IMR-90 (cell line): ENCODE results near the gene SYT2. TPM values are rescaled to one million over a fixed set of nuclear protein-coding genes. Genes with fewer than 3 reads are reported as not detected.

ENCODE experiments used
- ATAC-seq: fragments of 200-7000 bp; cut with Tn5 transposase; 2 replicates; pipeline ENCODE4 v1.9.1; 2020; ENCODE audit warnings: low read depth, mild to moderate bottlenecking, moderate library complexity
- BruUV-seq: library from RNA; stranded (reverse); fragments of 400-500 nt; replicated peaks from 2 replicates; lab custom pipeline; 2021; lab: Mats Ljungman, UMichigan
- CTCF ChIA-PET: fragments of 300-600 bp; formaldehyde crosslinking; extraction: SDS; loops from one replicate; lab custom pipeline; 2021; ENCODE audit warnings: antibody characterized with exemption; lab: Yijun Ruan, JAX
- POLR2A ChIA-PET: fragments of 300-600 bp; sonication (Branson Sonifier 250); formaldehyde crosslinking; loops from one replicate; lab custom pipeline; 2022; ENCODE audit warnings: antibody characterized with exemption; ENCODE audit not compliant: unreplicated experiment; lab: Charles Lee
- DNase-seq: peaks from one replicate; pipeline ENCODE4 v3.0.0; 2013
- H2AFZ ChIP-seq: replicated peaks from 2 replicates; pipeline ENCODE3; 2013; ENCODE audit warnings: low read length, mild to moderate bottlenecking; ENCODE audit not compliant: poor library complexity
- H2AK5ac ChIP-seq: 2 replicates; pipeline ENCODE4 v1.6.1; 2013; ENCODE audit warnings: low read depth, low read length, inconsistent platforms
- H2AK9ac ChIP-seq: replicated peaks from 2 replicates; pipeline ENCODE3; 2013; ENCODE audit warnings: mild to moderate bottlenecking, low read depth, low read length, moderate library complexity; ENCODE audit not compliant: poor library complexity
- H2BK120ac ChIP-seq: 2 replicates; pipeline ENCODE4 v1.6.1; 2013; ENCODE audit warnings: low read depth, low read length, inconsistent platforms
- H2BK15ac ChIP-seq: 3 replicates; pipeline ENCODE4 v1.6.1; 2013; ENCODE audit warnings: low read depth, low read length, inconsistent platforms
- H2BK20ac ChIP-seq: 2 replicates; pipeline ENCODE4 v1.6.1; 2013; ENCODE audit warnings: low read depth, mild to moderate bottlenecking, inconsistent platforms, low read length, moderate library complexity
- H2BK5ac ChIP-seq: 2 replicates; pipeline ENCODE4 v1.6.1; 2013; ENCODE audit warnings: mild to moderate bottlenecking, low read depth, low read length, inconsistent platforms; ENCODE audit not compliant: poor library complexity, severe bottlenecking
- H3K14ac ChIP-seq: replicated peaks from 2 replicates; pipeline ENCODE4 v1.6.1; 2013; ENCODE audit warnings: low read depth, low read length, inconsistent platforms
- H3K18ac ChIP-seq: 2 replicates; pipeline ENCODE4 v1.6.1; 2013; ENCODE audit warnings: low read depth, low read length, control low read depth
- H3K23ac ChIP-seq: 2 replicates; pipeline ENCODE4 v1.6.1; 2013; ENCODE audit warnings: low read depth, low read length, inconsistent platforms
- H3K27ac ChIP-seq: 2 replicates; pipeline ENCODE4 v1.5.1; 2013; ENCODE audit warnings: mild to moderate bottlenecking, control low read depth, low read length; ENCODE audit not compliant: insufficient read depth
- H3K27me3 ChIP-seq: 2 replicates; pipeline ENCODE4 v1.6.1; 2013; ENCODE audit warnings: low read length; ENCODE audit not compliant: control insufficient read depth, insufficient read depth
- H3K36me3 ChIP-seq: 2 replicates; pipeline ENCODE4 v1.6.1; 2013; ENCODE audit warnings: low read length, mixed read lengths; ENCODE audit not compliant: control insufficient read depth, insufficient read depth
- H3K4ac ChIP-seq: 2 replicates; pipeline ENCODE4 v1.6.1; 2013; ENCODE audit warnings: low read depth, low read length, inconsistent platforms
- H3K4me1 ChIP-seq: 2 replicates; pipeline ENCODE4 v1.6.1; 2013; ENCODE audit warnings: low read length, mixed read lengths; ENCODE audit not compliant: control insufficient read depth, insufficient read depth
- H3K4me2 ChIP-seq: 2 replicates; pipeline ENCODE4 v1.6.1; 2013; ENCODE audit warnings: low read depth, mild to moderate bottlenecking, control low read depth, low read length, moderate library complexity
- H3K4me3 ChIP-seq: 2 replicates; pipeline ENCODE4 v1.5.1; 2013; ENCODE audit warnings: low read depth, mild to moderate bottlenecking, control low read depth, low read length, moderate library complexity; ENCODE audit not compliant: insufficient read depth
- H3K56ac ChIP-seq: 2 replicates; pipeline ENCODE4 v1.6.1; 2013; ENCODE audit warnings: low read length, inconsistent platforms; ENCODE audit not compliant: insufficient read depth; ENCODE audit errors: extremely low read depth
- H3K79me1 ChIP-seq, 2 experiments: 2 replicates each; pipeline ENCODE4 v1.6.1; 2013; ENCODE audit warnings: low read length in 2 of 2, inconsistent platforms in 1 of 2, low read depth in 1 of 2
- H3K9ac ChIP-seq: 2 replicates; pipeline ENCODE4 v1.6.1; 2013; ENCODE audit warnings: low read depth, low read length, control low read depth
- H3K9me1 ChIP-seq: 2 replicates; pipeline ENCODE4 v1.6.1; 2013; ENCODE audit warnings: low read length, inconsistent platforms; ENCODE audit not compliant: insufficient read depth
- H3K9me3 ChIP-seq: 2 replicates; pipeline ENCODE4 v1.6.1; 2013; ENCODE audit warnings: low read length; ENCODE audit not compliant: control insufficient read depth, insufficient read depth
- H4K20me1 ChIP-seq: 2 replicates; pipeline ENCODE4 v1.6.1; 2013; ENCODE audit warnings: low read length, inconsistent platforms; ENCODE audit not compliant: insufficient read depth
- H4K5ac ChIP-seq: 2 replicates; pipeline ENCODE4 v1.6.1; 2013; ENCODE audit warnings: mild to moderate bottlenecking, low read depth, low read length, control low read depth
- H4K8ac ChIP-seq, 2 experiments: 2 replicates each; pipeline ENCODE4 v1.6.1; 2013; ENCODE audit warnings: low read depth in 2 of 2, low read length in 2 of 2, control low read depth in 1 of 2, inconsistent platforms in 1 of 2
- H4K91ac ChIP-seq: 2 replicates; pipeline ENCODE4 v1.6.1; 2013; ENCODE audit warnings: low read depth, low read length, inconsistent platforms; ENCODE audit not compliant: insufficient read depth
- CEBPB ChIP-seq: IDR thresholded peaks from 2 replicates; pipeline ENCODE4 v1.6.1; 2012; ENCODE audit warnings: low read depth, low read length, improper control_type of control experiment
- CHD1 ChIP-seq: IDR thresholded peaks from 2 replicates; pipeline ENCODE4 v1.6.1; 2012; ENCODE audit warnings: low read depth, low read length, improper control_type of control experiment
- FOS ChIP-seq: fragments of 150-350 bp; IDR thresholded peaks from 2 replicates; pipeline ENCODE4 v1.6.1; 2016; ENCODE audit warnings: low read depth, low read length
- MAFK ChIP-seq: IDR thresholded peaks from 2 replicates; pipeline ENCODE4 v1.6.1; 2012; ENCODE audit warnings: low read depth, low read length, improper control_type of control experiment
- MAZ ChIP-seq: IDR thresholded peaks from 2 replicates; pipeline ENCODE4 v1.6.1; 2012; ENCODE audit warnings: low read depth, mild to moderate bottlenecking, low read length, improper control_type of control experiment, moderate library complexity, borderline replicate concordance
- MXI1 ChIP-seq: IDR thresholded peaks from 2 replicates; pipeline ENCODE4 v1.6.1; 2012; ENCODE audit warnings: low read depth, mild to moderate bottlenecking, low read length, moderate library complexity, borderline replicate concordance
- NFE2L2 ChIP-seq: fragments of 150-350 bp; IDR thresholded peaks from 2 replicates; pipeline ENCODE4 v1.6.1; 2016; ENCODE audit warnings: low read depth, mild to moderate bottlenecking, low read length
- POLR2A ChIP-seq: IDR thresholded peaks from 2 replicates; pipeline ENCODE4 v1.6.1; 2012; ENCODE audit warnings: mild to moderate bottlenecking, low read depth, low read length
- RAD21 ChIP-seq: IDR thresholded peaks from 2 replicates; pipeline ENCODE4 v1.6.1; 2012; ENCODE audit warnings: low read length, improper control_type of control experiment
- RCOR1 ChIP-seq: IDR thresholded peaks from 2 replicates; pipeline ENCODE4 v1.6.1; 2012; ENCODE audit warnings: mild to moderate bottlenecking, low read length, improper control_type of control experiment; ENCODE audit not compliant: insufficient replicate concordance
- RFX5 ChIP-seq: IDR thresholded peaks from 2 replicates; pipeline ENCODE4 v1.8.0; 2012; ENCODE audit warnings: low read depth, mild to moderate bottlenecking, low read length, moderate library complexity
- SMC3 ChIP-seq: fragments of 150-350 bp; IDR thresholded peaks from 2 replicates; pipeline ENCODE4 v1.6.1; 2016; ENCODE audit warnings: low read depth, mild to moderate bottlenecking, antibody characterized with exemption, low read length, moderate library complexity
- WGBS, 2 experiments: methylation state at CpG; one replicate each; pipeline versions ENCODE4 v1.1.5 to v1.1.7; 2013; ENCODE audit warnings: missing lambda C conversion rate in 2 of 2; ENCODE audit not compliant: insufficient read length in 1 of 2; ENCODE audit errors: extremely low coverage in 2 of 2; 5-methylcytosine and 5-hydroxymethylcytosine counted together
- dilution Hi-C: fragments of 300-500 bp; cut with HindIII; formaldehyde crosslinking; loops from one replicate; pipeline ENCODE4 v1.14.3; 2018; ENCODE audit warnings: low sequenced_read_pairs; ENCODE audit not compliant: unreplicated experiment
- in situ Hi-C: fragments of 300-500 bp; cut with MboI; formaldehyde crosslinking; loops from 3 replicates; pipeline ENCODE4 v1.14.3; 2019; ENCODE audit warnings: low sequenced_read_pairs, inconsistent platforms, mixed read lengths
- intact Hi-C: fragments of 100-400 bp; cut with micrococcal nuclease; formaldehyde crosslinking; loops from 2 replicates; pipeline ENCODE4 v1.10.0; 2022
- polyA plus RNA-seq, 3 experiments: library from polyadenylated mRNA; depleted of rRNA; stranded (reverse); fragments of >200 nt; gene quantifications; 2 replicates each; pipeline ENCODE4 v1.2.3, GENCODE V29; 2012; ENCODE audit warnings: low replicate concordance in 1 of 3
- total RNA-seq: library from RNA; depleted of rRNA; stranded (reverse); fragments of >200 nt; gene quantifications from 2 replicates; pipeline ENCODE4 v1.2.3, GENCODE V29; 2012
- TF ChIP-seq, protein P1 (sequence below): fragments of 150-350 bp; IDR thresholded peaks from 2 replicates; pipeline ENCODE4 v1.6.1; 2017; ENCODE audit warnings: mild to moderate bottlenecking, antibody characterized with exemption, low read length, low read depth
- TF ChIP-seq, protein P2 (sequence below): fragments of 150-350 bp; IDR thresholded peaks from 2 replicates; pipeline ENCODE4 v1.6.1; 2016; ENCODE audit warnings: low read depth, mild to moderate bottlenecking, low read length, moderate library complexity, borderline replicate concordance
- TF ChIP-seq, protein P3 (sequence below): conservative IDR thresholded peaks from 2 replicates; pipeline ENCODE4 v1.5.1; 2012; ENCODE audit warnings: mild to moderate bottlenecking, low read depth, low read length, improper control_type of control experiment

The SYT2 gene
- total and polyA plus RNA-seq, 2 of the 4 experiments (the other 2 are of a cell fraction) = under 0.01 TPM

DNA sequence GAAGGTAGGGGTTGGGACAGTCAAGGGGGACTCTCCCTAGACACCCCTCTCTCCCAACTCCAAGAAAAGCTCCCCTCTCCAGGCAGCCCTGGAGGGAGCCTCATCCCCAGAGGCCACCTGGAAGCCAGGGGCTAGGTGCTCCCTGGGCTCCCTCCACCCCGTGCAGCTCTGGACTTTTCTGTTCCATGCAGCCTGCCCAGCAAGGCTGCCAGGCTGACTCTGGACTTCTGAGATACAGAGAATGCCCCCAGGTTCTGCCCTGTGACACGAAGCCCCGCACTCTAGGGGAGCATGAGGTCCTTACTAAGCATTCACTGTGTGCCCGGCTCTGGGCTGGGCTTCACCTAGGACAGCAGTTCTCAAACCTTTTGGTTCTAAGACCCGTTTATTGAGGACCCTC is 10.2 kb downstream of the SYT2 start:
- Histone ChIP-seq H3K27me3 (peaks cover 82% of the 10 kb centered on the region), H4K8ac (no peak overlapping the region), H3K9me3 (no peaks in the 10 kb centered on the region), H3K18ac (no peak overlapping the region), H3K14ac (no peak overlapping the region), H2AFZ (no peak overlapping the region), H3K9ac (no peak overlapping the region), H2BK20ac (no peak overlapping the region), H2AK5ac (no peak overlapping the region), H3K79me1 (no peaks in the 10 kb centered on the region), H2AK9ac (no peak overlapping the region), H4K20me1 (peaks cover 3% of the 10 kb centered on the region; the same call in 1 of the 2 replicates), H3K4me2 (no peak overlapping the region), H3K4me1 (no peaks in the 10 kb centered on the region), H2BK5ac (no peak overlapping the region), H2BK15ac (no peak overlapping the region), H3K56ac (no peak overlapping the region), H3K9me1 (no peaks in the 10 kb centered on the region), H2BK120ac (no peak overlapping the region), H3K27ac (no peak overlapping the region), H3K23ac (no peak overlapping the region), H4K5ac (no peak overlapping the region), H4K91ac (no peak overlapping the region), H3K4me3 (no peak overlapping the region), H3K4ac (no peak overlapping the region), H3K36me3 (no peaks in the 10 kb centered on the region)
- 88% methylated on average over 1 of the region's 5 CpGs; no CpG with 5 or more reads in 1 of the 2 experiments for WGBS, 2 experiments
- ATAC-seq = no peak
- no peak for DNase-seq
- CTCF ChIA-PET = interaction anchor here (1.3 kb wide), 1 partner anchor 19 kb away, joined by 4 read pairs; no protein-coding TSS in a partner anchor
- dilution Hi-C loops = no loop called here
- in situ Hi-C loops = no loop called here
- POLR2A ChIA-PET = interaction anchor here (0.6 kb wide), 1 partner anchor 11 kb away, joined by 4 read pairs; no protein-coding TSS in a partner anchor
- intact Hi-C loops = no loop called here
- TF ChIP-seq MAZ (no peak), CEBPB (no peak), CHD1 (no peak), RAD21 (no peak), SMC3 (no peak), NFE2L2 (no peak), MXI1 (no peak), POLR2A (no peak), MAFK (no peak), FOS (no peak), RFX5 (no peak), RCOR1 (no peak)
- TF ChIP-seq, protein P1, sequence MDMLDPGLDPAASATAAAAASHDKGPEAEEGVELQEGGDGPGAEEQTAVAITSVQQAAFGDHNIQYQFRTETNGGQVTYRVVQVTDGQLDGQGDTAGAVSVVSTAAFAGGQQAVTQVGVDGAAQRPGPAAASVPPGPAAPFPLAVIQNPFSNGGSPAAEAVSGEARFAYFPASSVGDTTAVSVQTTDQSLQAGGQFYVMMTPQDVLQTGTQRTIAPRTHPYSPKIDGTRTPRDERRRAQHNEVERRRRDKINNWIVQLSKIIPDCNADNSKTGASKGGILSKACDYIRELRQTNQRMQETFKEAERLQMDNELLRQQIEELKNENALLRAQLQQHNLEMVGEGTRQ = no peak
- TF ChIP-seq, protein P2, sequence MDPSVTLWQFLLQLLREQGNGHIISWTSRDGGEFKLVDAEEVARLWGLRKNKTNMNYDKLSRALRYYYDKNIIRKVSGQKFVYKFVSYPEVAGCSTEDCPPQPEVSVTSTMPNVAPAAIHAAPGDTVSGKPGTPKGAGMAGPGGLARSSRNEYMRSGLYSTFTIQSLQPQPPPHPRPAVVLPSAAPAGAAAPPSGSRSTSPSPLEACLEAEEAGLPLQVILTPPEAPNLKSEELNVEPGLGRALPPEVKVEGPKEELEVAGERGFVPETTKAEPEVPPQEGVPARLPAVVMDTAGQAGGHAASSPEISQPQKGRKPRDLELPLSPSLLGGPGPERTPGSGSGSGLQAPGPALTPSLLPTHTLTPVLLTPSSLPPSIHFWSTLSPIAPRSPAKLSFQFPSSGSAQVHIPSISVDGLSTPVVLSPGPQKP = no peak
- TF ChIP-seq, protein P3, sequence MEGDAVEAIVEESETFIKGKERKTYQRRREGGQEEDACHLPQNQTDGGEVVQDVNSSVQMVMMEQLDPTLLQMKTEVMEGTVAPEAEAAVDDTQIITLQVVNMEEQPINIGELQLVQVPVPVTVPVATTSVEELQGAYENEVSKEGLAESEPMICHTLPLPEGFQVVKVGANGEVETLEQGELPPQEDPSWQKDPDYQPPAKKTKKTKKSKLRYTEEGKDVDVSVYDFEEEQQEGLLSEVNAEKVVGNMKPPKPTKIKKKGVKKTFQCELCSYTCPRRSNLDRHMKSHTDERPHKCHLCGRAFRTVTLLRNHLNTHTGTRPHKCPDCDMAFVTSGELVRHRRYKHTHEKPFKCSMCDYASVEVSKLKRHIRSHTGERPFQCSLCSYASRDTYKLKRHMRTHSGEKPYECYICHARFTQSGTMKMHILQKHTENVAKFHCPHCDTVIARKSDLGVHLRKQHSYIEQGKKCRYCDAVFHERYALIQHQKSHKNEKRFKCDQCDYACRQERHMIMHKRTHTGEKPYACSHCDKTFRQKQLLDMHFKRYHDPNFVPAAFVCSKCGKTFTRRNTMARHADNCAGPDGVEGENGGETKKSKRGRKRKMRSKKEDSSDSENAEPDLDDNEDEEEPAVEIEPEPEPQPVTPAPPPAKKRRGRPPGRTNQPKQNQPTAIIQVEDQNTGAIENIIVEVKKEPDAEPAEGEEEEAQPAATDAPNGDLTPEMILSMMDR = no peak
- BruUV-seq = no TSS peak
